Glomerular visceral epithelial cell (primary cell): ENCODE results near the gene FNDC3A.

Source experiments
- DNase-seq: peaks from one replicate; pipeline ENCODE4 v3.0.0-alpha.2; 2016; ENCODE audit errors: extremely low spot score

The FNDC3A gene

DNA sequence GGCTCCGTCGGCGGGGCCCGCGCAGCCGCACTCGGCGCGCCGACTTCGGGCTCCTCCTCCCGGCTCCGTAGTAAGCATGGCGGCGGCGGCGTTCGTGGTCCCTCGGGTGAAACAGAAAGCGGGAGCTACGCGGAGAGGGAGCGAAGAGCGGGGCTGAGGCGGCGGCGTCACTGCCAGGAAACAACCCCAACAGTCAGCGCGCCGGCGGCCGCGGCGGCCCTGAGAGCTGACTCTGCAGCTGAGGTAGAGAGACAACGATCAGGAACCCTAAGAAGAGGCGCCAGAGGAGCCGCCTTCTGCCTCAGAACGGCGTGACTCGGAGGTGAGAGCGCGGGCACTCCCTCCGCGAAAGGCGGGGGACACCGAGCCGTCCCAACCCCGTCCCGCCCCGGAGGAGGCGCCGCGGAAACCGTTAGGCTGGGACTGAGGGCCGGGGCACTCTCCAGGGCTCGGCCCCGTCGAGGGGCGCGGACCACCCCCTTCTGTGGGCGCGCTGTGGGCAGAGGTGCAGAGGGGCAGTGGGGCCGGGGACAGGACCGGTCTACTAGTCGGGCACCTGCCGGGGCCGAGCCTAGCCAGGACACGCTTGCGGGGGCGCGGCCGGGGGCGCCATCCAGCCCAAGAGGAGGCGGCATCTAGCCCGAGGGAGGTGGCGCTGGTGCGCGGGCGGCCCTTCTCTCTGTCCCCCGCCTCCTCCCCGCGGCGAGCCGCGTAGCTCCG is at the start of gene FNDC3A:
FNDC3A (plus strand) TSS at position 57 of the 720 bp plus-strand sequence. CDS start 30,279 bp downstream, outside the sequence.
- peak; percentile 94 for DNase-seq

GRCh38 chr13:48928757-48929430 is 46.8 kb upstream of the FNDC3A start:
- DNase-seq: no peak

DNA sequence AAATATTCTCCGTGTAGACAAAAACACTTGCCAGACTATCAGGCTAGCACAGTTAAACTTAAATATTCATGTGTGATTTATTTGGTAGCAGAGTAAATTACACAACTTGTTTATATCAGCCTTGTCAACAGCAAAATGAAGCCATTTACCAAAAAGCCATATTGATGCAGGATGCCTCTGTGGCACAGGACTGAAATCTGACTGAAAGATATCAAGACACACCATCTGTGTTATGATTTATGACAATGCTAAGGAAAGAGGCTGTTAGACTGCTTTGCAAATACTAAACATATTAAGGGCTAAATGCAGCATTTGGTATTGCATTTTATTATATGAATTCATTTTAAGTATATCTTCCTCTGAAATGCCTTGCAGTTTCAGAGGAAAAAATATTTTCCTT is 44.8 kb upstream of the FNDC3A start:
- DNase-seq: no peak

DNA sequence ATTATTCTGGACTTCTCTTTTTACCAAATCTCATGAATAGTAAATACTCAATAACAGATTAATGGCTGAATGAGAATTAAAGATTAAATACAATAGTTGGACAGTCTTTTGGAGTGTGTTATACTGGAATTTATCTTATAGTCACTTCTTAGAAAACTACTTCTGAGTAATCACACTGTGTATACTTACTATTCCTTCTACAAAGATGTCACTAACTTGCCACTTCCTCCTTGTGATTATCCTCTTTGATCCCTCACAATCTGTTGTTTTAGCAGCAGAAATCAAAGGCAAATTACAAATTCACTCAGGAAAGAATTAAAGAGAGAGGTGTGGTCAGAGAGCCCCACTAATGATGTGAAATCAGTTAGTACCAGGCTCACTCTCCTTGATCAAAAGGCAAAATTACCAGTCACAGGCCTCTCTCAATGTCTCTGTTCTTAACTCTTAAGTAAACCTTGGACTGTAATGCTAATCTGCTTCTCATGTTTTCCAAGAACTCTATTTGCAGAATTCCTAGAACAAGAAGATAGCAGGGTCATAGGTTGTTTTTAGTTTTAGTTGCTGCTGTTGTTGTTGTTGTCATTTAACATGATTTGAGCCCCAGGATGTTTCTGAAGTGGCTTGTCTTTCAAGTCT is 37.3 kb upstream of the FNDC3A start:
- no peak for DNase-seq

- no peak for DNase-seq
Measured at GRCh38 chr13:48939728-48940127, 36.0 kb upstream of the FNDC3A start.

GRCh38 chr13:48942131-48942530 is 33.6 kb upstream of the FNDC3A start:
- DNase-seq: peak; percentile 28

GRCh38 chr13:48944221-48944620 is 31.5 kb upstream of the FNDC3A start:
- no peak for DNase-seq

DNA sequence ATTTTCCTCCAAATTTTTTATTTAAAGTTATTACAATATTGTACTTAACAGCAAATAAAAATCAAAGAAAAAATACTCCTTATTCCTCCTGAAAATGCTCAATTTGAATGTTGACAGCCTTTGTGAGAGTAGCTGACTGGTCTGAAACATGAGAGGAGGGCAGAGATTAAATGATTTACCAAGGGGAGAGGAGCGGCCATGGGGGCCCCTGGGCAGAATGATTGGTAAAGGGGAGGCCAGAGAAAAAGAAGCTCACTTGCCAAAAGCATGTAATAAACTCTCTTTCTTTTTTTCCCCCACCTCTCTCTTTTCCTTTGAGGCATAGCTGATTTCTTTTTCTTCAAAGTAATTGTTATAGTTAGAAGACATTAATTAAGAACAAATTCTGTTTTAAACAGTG is 30.1 kb upstream of the FNDC3A start:
- no peak for DNase-seq

DNA sequence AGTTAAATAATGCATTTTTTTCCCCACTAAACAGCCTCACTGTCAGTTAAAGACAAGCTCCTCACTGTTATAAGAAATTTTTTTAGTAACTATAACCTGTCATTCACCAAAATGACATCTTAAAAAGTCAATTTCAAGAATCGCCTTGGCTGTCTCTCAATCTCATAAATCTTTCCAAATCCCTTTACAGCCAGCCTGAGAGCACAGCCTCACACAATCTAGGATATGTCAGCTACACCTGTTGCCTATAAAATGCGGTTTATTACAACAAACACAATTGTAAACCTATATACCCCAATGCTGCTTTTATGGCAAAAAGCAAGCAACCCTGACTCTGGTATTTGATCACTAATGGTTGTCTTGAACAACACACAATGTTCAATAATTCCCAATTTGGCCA is 29.5 kb upstream of the FNDC3A start:
- DNase-seq: no peak

- DNase-seq: no peak
Measured at GRCh38 chr13:48949566-48950500, 25.9 kb upstream of the FNDC3A start.

DNA sequence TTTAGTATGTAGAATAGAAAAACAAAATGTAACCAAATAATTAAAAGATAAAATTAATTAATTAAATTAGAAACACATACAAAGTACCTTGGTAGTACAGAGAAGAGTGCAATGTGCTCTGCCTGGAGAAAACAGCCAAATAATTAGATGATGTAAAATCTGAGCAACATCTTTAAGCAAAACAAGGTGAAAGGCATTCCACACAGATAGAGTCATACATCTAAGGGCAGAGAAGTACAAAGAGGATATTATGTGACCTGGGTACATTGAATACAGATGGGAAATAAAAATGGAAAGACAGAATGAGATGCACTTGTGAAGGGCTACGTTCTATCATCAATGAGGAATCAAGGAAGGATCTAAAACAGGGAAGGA is 25.2 kb upstream of the FNDC3A start:
- DNase-seq: no peak

DNA sequence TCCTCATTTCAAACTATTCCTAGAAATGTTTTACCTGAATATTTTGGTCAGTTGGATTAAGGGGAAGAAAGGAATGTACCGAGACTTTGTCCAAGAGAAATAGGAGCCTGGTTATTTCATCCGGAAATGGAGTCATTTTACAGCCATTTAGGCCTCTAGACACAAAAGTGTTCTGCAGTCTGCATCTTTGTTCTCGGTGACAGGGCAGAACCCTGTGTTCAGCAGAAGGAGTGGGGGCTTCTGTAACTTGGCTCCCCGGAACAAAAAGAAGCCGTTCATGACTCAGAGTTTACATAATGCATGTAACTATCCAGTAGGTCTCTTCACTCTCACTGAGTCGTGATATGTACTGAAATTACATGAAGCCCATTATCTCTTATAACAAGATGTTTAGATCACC is 21.6 kb upstream of the FNDC3A start:
- peak; percentile 45 for DNase-seq

GRCh38 chr13:48955536-48955935 is 20.2 kb upstream of the FNDC3A start:
- no peak for DNase-seq

DNA sequence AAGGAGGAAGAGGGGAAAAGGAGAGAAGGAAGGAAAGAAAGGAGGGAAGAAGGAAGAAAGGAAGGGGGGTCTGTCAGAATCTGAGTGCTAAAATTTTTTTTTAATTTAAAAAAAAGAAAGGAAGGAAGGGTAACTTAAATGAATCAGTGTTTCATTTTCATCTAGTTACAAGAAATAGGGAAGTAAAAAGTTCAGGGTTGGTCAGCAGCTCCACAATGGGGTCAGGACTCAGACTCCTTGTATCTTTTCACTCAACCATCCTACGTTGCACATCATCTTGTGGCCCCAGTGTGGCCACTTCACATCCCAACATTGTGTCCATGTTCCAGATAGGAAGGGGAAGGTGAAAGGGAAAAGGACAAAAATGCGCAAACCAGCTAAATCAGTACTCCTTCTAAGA is 14.3 kb upstream of the FNDC3A start:
- no peak for DNase-seq

GRCh38 chr13:48962281-48962680 is 13.4 kb upstream of the FNDC3A start:
- DNase-seq: no peak

DNA sequence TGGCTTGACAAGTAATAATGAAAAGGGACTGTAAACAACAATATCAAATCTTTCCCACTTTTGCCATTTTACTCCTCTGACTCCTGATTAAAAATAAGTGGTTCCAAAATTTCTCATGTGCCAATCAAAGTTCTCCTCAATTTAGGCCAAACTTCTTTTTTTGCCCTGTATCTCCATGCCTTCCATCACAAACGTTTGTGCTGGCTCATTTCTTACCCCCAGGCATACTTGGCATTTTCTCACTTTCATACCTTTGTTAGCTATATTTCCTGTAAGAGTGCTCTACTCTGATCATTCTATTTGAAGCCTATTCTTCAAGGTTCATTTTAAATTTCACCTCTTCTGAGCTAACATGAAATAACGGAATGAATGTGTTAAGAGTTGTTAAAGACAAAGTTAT is 10.0 kb upstream of the FNDC3A start:
- no peak for DNase-seq

DNA sequence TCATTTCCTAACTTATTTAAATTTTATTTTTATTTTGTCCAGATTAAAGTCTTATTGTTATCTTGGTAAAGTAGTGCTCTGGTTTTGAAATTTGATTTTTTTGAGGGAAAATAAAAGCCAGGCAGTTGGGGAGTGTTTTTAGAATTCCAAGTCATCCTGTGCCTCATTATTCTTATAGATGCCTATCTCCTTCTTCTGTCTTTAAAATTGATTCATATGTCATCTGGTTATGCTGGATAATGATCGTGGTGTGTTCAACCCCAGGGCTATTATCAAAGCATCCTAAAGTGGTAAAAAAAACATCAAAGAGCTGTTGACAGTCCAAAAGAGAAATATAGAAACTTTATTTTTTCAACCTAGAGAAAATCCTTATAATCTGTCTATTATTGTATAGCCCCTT is 6.0 kb upstream of the FNDC3A start:
- no peak for DNase-seq

GRCh38 chr13:48973845-48974431 is 1.8 kb upstream of the FNDC3A start:
- DNase-seq: no peak

DNA sequence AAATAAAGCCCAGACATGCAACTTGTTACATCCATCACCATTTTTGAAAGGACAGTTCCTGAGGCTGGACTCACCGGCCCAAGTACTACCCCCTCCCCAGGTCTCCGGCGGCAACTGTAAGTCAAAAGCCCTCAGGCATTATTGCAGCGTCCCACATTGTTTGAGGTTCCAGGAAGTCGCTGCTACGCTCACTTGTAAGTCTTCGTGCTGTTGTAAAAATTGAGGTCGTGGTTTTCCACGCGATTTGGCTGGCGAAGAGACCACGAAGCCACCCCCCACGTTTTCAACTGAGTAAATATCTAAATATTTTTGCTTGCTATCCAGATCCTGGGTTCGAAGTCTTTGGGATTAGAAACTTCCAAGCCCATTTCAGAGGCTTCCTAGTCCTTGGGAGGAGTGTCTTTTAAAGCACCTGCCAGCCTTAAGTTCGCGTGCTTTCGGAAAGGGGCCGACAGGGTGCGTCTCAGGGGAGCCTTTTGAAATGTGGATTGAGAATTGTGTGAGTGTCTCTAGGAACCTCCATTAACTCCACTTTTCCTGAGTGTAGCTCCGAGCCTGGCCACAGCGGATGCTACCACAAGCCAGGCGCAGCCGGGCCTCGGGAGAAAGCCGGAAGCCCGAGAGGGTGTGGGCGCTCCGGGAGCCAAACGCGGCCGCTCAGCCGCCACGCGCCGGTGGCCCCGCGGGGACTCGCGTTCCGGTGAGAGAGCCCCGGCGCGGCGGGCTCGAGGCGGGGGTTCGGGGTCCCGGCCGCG is 434 bp upstream of the FNDC3A start:
- DNase-seq: peak; percentile 66

DNA sequence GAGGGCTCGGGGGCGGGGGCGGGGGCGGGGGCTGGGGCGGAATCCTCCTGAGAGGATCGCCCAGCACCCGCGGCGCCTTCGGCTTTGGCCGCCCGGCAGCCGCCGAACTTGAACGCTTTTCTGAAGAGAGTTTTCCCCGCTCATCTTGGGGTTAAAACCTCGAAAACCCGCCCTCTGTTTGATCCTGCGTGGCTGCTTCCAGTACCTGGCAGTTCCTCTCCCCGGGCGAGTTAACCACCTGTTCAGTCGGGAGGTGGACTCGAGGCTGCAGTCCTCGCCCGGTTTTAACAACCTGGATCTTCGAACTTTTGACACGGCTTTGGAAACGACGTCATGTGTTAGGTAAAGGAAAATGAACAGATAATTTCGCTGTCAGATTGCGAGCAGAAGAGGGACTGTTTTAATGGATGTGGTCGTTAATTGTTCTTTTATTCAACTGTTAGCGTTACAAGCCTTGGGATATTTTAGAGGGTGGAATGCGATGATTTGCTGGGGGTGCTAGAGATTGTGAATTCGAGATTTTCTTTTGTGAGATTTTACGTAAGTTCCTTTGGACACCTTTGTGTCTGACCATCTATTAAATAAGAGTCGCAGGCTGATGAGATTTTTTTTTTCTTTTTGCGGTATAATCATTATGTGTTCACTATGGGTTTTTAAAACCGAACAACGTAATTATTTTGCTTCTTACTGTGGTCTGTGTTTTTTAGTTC is 1.0 kb downstream of the FNDC3A start:
- DNase-seq: no peak
